A549 (cell line): ENCODE data around the gene SPATA16. TPM values are rescaled to one million over a fixed set of nuclear protein-coding genes. Genes with fewer than 3 reads are reported as not detected.

Experiments
- ATAC-seq, 2 experiments: fragments of 200-7000 bp in 1 of 2; fragments of >200 bp in 1 of 2; cut with Nextera tagmentation in 1 of 2; cut with Tn5 transposase in 1 of 2; 3 replicates each; pipeline versions ENCODE4 v1.8.0 to v1.9.1; 2018 to 2020; ENCODE audit warnings: mild to moderate bottlenecking in 1 of 2, moderate library complexity in 1 of 2
- CTCF ChIA-PET: fragments of 300-600 bp; sonication (Branson Sonifier 250); formaldehyde crosslinking; extraction: SDS; loops from one replicate; lab custom pipeline; 2021; ENCODE audit warnings: antibody characterized with exemption, inconsistent platforms; lab: Yijun Ruan, JAX
- POLR2A ChIA-PET: fragments of 350-600 bp; formaldehyde crosslinking; extraction: SDS; loops from one replicate; lab custom pipeline; 2021; ENCODE audit warnings: antibody characterized with exemption, inconsistent platforms; lab: Yijun Ruan, JAX
- DNase-seq, 2 experiments: peaks; one replicate each; pipeline versions ENCODE4 v3.0.0 to v3.0.0-alpha.2; 2011 to 2016; ENCODE audit warnings: low read depth in 1 of 2, low spot score in 1 of 2
- FAIRE-seq: peaks from 2 replicates; lab custom pipeline; 2011; peaks lifted over from hg19 to GRCh38; lab: Jason Lieb, UNC
- H3K27ac ChIP-seq, 2 experiments: fragments of >200 bp; sonication (Bioruptor Twin); formaldehyde crosslinking; 3 replicates each; pipeline ENCODE4 v1.5.1; 2016 to 2017
- H3K4me1 ChIP-seq: fragments of >200 bp; sonication (Bioruptor Twin); formaldehyde crosslinking; 3 replicates; pipeline ENCODE4 v1.6.1; 2016
- H3K4me2 ChIP-seq: fragments of >200 bp; sonication (Bioruptor Twin); formaldehyde crosslinking; 3 replicates; pipeline ENCODE4 v1.6.1; 2016
- H3K4me3 ChIP-seq: fragments of >200 bp; sonication (Bioruptor Twin); formaldehyde crosslinking; 3 replicates; pipeline ENCODE4 v1.5.1; 2016
- H3K9me3 ChIP-seq: fragments of >200 bp; sonication (Bioruptor Twin); formaldehyde crosslinking; 3 replicates; pipeline ENCODE4 v1.6.1; 2016
- CBX2 ChIP-seq: fragments of 200-600 bp; sonication (generic); IDR thresholded peaks from 2 replicates; pipeline ENCODE4 v1.6.1; 2016; ENCODE audit warnings: low read depth, mild to moderate bottlenecking, borderline replicate concordance
- CEBPB ChIP-seq, 2 experiments: fragments of >200 bp in 1 of 2; sonication (Bioruptor Twin) in 1 of 2; formaldehyde crosslinking in 1 of 2; IDR thresholded peaks; 2 replicates each; pipeline ENCODE4 v1.6.1; 2012 to 2016
- EP300 ChIP-seq, 2 experiments: fragments of >200 bp; sonication (Bioruptor Twin); formaldehyde crosslinking; IDR thresholded peaks; 2 replicates in 1 of 2; 3 replicates in 1 of 2; pipeline ENCODE4 v1.6.1; 2016 to 2017
- FOSL2 ChIP-seq, 2 experiments: fragments of 450-650 bp in 1 of 2; fragments of >200 bp in 1 of 2; sonication (Bioruptor Twin) in 1 of 2; formaldehyde crosslinking; IDR thresholded peaks; 2 replicates each; pipeline versions ENCODE4 v1.5.0 to v1.6.1; 2016 to 2020; ENCODE audit warnings: mild to moderate bottlenecking in 1 of 2, moderate library complexity in 1 of 2
- GATA3 ChIP-seq: IDR thresholded peaks from 2 replicates; pipeline ENCODE4 v1.6.1; 2012; ENCODE audit warnings: borderline replicate concordance
- NFE2L2 ChIP-seq: fragments of 150-350 bp; conservative IDR thresholded peaks from 2 replicates; pipeline ENCODE4 v1.6.1; 2014; ENCODE audit warnings: low read length
- PHF8 ChIP-seq: fragments of 200-600 bp; sonication (generic); IDR thresholded peaks from 2 replicates; pipeline ENCODE4 v1.6.1; 2016; ENCODE audit warnings: low read depth, mild to moderate bottlenecking, antibody characterized with exemption, moderate library complexity, borderline replicate concordance
- POLR2AphosphoS2 ChIP-seq: conservative IDR thresholded peaks from 2 replicates; pipeline ENCODE4 v1.6.1; 2012; ENCODE audit warnings: low read length, improper control_type of control experiment, inconsistent platforms
- SMC3 ChIP-seq: fragments of >200 bp; sonication (Bioruptor Twin); formaldehyde crosslinking; IDR thresholded peaks from 3 replicates; pipeline ENCODE4 v1.6.1; 2018; ENCODE audit warnings: inconsistent platforms
- TFCP2L1 ChIP-seq: fragments of 250-450 bp; sonication (Bioruptor Pico); IDR thresholded peaks from 2 replicates; pipeline ENCODE4 v1.5.0; 2021; ENCODE audit warnings: mild to moderate bottlenecking
- ZNF302 ChIP-seq: fragments of 250-450 bp; sonication (Bioruptor Pico); IDR thresholded peaks from 2 replicates; pipeline ENCODE4 v1.9.0; 2021; ENCODE audit warnings: inconsistent platforms, mild to moderate bottlenecking, moderate library complexity
- ZSCAN20 ChIP-seq: fragments of 250-450 bp; sonication (Bioruptor Pico); IDR thresholded peaks from 2 replicates; pipeline ENCODE4 v1.8.0; 2022; ENCODE audit warnings: mild to moderate bottlenecking, moderate library complexity
- WGBS: methylation state at CpG from one replicate; pipeline ENCODE4 v1.1.6; 2017; ENCODE audit errors: missing lambda C conversion rate; 5-methylcytosine and 5-hydroxymethylcytosine counted together
- polyA plus RNA-seq, 4 experiments: library from polyadenylated mRNA; depleted of rRNA in 3 of 4; stranded (reverse); fragments of >200 nt; fragmentation: RNase III in 1 of 4; extraction: RNeasy Plus Mini Kit Qiagen cat#74134 plus additional on column Dnase treatment in 1 of 4; gene quantifications; 2 replicates in 3 of 4; 3 replicates in 1 of 4; pipeline ENCODE4 v1.2.3, GENCODE V29; 2011 to 2017
- TF ChIP-seq, protein P1 (sequence below): fragments of >200 bp; sonication (Bioruptor Twin); formaldehyde crosslinking; IDR thresholded peaks from 2 replicates; pipeline ENCODE4 v1.6.1; 2016
- TF ChIP-seq, protein P2 (sequence below): IDR thresholded peaks from 2 replicates; pipeline ENCODE4 v1.6.1; 2012
- TF ChIP-seq, protein P3 (sequence below): IDR thresholded peaks from 2 replicates; pipeline ENCODE4 v1.6.1; 2012; ENCODE audit warnings: low read depth, borderline replicate concordance
- TF ChIP-seq, protein P4 (sequence below): fragments of 250-450 bp; sonication (Bioruptor Pico); IDR thresholded peaks from 2 replicates; pipeline ENCODE4 v1.5.0; 2020; ENCODE audit warnings: low read depth, mild to moderate bottlenecking, moderate library complexity
- TF ChIP-seq, protein P5 (sequence below): fragments of 150-350 bp; IDR thresholded peaks from 2 replicates; pipeline ENCODE4 v1.6.1; 2014; ENCODE audit warnings: low read depth, mild to moderate bottlenecking, low read length
- TF ChIP-seq, protein P6 (sequence below): fragments of 450-650 bp; IDR thresholded peaks from 2 replicates; pipeline ENCODE4 v1.6.1; 2014; ENCODE audit warnings: antibody characterized with exemption

SPATA16 gene
- polyA plus RNA-seq, 2 of the 4 experiments (the other 2 are of a cell fraction), result not detected

DNA sequence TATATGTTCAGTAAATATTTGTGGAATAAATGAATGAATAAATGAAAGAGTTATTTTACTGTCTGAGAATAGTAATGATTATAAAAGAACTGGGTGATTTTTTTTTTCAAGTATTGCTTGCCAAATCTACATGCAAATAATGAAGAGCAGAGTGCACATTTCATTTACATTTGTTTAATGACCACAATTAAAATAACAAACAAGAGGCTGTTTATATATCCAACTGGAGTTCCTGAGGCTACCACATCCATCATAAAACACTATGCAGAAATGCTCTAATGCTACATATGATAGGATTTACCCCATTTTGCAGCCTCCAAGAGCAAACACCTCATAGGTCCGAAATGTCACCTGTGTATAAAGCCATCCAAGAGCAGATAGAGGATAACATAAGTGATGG is 266.0 kb downstream of the SPATA16 start:
- ChIA-PET POLR2A (no interaction called here), CTCF (no interaction called here)
- DNase-seq (no peak), ATAC-seq (no peak), FAIRE-seq (no peak)
- no peaks in the 10 kb centered on the region for H3K4me1 ChIP-seq
- H3K4me2 ChIP-seq, result no peak overlapping the region
- no peaks in the 10 kb centered on the region for H3K9me3 ChIP-seq
- H3K4me3 ChIP-seq, result no peak overlapping the region
- TF ChIP-seq PHF8 (no peak), CEBPB (IDR thresholded peaks at IDR 0.05) (no peak), TFCP2L1 (CRISPR knock-in tag) (no peak), SMC3 (no peak), ZNF302 (CRISPR knock-in tag) (no peak), CBX2 (no peak), GATA3 (no peak), ZSCAN20 (CRISPR knock-in tag) (no peak), FOSL2 (IDR thresholded peaks at IDR 0.05) (no peak), FOSL2 (CRISPR knock-in tag; IDR thresholded peaks at IDR 0.05) (no peak)
- TF ChIP-seq, protein P1, sequence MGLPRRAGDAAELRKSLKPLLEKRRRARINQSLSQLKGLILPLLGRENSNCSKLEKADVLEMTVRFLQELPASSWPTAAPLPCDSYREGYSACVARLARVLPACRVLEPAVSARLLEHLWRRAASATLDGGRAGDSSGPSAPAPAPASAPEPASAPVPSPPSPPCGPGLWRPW, result no peak
- TF ChIP-seq, protein P2, sequence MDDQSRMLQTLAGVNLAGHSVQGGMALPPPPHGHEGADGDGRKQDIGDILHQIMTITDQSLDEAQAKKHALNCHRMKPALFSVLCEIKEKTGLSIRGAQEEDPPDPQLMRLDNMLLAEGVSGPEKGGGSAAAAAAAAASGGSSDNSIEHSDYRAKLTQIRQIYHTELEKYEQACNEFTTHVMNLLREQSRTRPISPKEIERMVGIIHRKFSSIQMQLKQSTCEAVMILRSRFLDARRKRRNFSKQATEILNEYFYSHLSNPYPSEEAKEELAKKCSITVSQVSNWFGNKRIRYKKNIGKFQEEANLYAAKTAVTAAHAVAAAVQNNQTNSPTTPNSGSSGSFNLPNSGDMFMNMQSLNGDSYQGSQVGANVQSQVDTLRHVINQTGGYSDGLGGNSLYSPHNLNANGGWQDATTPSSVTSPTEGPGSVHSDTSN, result no peak
- TF ChIP-seq, protein P3, sequence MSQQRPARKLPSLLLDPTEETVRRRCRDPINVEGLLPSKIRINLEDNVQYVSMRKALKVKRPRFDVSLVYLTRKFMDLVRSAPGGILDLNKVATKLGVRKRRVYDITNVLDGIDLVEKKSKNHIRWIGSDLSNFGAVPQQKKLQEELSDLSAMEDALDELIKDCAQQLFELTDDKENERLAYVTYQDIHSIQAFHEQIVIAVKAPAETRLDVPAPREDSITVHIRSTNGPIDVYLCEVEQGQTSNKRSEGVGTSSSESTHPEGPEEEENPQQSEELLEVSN, result no peak
- TF ChIP-seq, protein P4, sequence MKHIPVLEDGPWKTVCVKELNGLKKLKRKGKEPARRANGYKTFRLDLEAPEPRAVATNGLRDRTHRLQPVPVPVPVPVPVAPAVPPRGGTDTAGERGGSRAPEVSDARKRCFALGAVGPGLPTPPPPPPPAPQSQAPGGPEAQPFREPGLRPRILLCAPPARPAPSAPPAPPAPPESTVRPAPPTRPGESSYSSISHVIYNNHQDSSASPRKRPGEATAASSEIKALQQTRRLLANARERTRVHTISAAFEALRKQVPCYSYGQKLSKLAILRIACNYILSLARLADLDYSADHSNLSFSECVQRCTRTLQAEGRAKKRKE, result no peak
- TF ChIP-seq, protein P5, sequence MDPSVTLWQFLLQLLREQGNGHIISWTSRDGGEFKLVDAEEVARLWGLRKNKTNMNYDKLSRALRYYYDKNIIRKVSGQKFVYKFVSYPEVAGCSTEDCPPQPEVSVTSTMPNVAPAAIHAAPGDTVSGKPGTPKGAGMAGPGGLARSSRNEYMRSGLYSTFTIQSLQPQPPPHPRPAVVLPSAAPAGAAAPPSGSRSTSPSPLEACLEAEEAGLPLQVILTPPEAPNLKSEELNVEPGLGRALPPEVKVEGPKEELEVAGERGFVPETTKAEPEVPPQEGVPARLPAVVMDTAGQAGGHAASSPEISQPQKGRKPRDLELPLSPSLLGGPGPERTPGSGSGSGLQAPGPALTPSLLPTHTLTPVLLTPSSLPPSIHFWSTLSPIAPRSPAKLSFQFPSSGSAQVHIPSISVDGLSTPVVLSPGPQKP, result no peak
- TF ChIP-seq, protein P6, sequence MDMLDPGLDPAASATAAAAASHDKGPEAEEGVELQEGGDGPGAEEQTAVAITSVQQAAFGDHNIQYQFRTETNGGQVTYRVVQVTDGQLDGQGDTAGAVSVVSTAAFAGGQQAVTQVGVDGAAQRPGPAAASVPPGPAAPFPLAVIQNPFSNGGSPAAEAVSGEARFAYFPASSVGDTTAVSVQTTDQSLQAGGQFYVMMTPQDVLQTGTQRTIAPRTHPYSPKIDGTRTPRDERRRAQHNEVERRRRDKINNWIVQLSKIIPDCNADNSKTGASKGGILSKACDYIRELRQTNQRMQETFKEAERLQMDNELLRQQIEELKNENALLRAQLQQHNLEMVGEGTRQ, result no peak
- H3K27ac ChIP-seq, result no peak overlapping the region
- WGBS, result 48% methylated on average over 1 of the region's 1 CpG

DNA sequence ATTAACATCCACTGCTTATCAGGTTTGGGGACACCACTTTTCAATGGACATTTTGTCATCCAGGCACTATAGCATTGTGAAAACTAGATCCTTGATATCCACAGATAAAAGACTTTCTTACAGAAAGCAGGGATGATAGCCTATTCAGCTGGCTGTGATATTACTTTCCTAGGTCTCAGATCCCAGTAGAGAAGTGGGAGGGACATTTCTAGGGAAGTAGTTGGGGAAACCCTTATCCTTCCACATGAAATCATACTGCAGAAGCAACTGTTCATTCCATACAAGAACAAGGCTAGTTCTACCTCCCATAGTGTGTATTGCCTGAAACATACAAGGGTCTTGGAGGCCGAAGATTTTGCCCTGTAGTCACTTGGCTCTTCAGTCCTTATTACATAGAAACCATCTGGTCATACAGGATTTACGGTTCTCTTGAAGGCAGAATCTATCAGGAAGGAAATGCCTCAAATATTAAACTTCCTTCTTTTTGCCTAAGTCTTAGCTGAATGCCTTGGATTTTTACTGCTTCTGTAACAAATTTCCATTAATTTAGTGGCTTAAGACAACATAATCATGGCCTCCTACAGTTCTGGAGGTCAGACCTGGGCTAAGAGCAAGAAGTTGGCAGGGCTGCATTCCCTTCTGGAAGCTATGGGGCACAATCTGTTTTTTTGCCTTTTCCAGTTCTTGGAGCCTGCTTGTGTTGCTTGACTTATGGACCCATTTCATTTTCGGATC is 271.1 kb downstream of the SPATA16 start:
- Histone ChIP-seq H3K4me1 (no peaks in the 10 kb centered on the region), H3K4me3 (no peak overlapping the region), H3K4me2 (no peak overlapping the region), H3K27ac (no peak overlapping the region), H3K9me3 (no peaks in the 10 kb centered on the region)
- 32% methylated on average over 3 of the region's 3 CpGs for WGBS
- no peak for ATAC-seq
- TF ChIP-seq, protein P1, result no peak
- TF ChIP-seq EP300 (IDR thresholded peaks at IDR 0.05) (no peak), POLR2AphosphoS2 (no peak), NFE2L2 (no peak), TFCP2L1 (CRISPR knock-in tag) (no peak)
- CTCF ChIA-PET, result no interaction called here
- POLR2A ChIA-PET, result no interaction called here
- DNase-seq, result no peak
- no peak for FAIRE-seq
